Measurements from ENCODE around the gene DDX17. TPM values are rescaled to one million over a fixed set of nuclear protein-coding genes. Genes with fewer than 3 reads are reported as not detected.

Gene DDX17
- polyA plus RNA-seq, 1 donor from 2014 or later = 996 TPM

DNA sequence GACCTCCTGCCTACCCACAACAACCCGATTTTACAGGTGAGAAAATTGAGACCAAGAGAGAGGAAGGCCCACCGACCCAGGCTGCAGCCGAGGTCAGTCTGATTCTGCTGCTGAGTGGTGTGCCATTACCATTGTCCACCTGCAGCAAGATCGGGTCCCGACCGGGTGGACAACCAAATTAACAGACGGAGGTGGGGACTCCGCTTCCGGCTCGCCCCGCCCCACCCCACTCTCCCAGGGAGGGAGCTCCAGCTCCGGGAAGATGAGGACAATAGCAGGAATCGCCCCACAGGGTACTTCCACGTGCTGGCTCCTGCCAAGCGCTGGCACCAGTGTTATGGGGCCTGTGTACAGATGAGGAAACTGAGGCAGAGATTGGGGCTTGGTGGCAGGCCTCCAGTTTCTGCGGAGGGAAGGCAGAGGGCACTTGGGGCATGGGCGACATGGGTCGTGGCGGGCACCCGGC lies 38.6 kb downstream of the DDX17 start:
- H3K27ac ChIP-seq (ENCODE audit: low read length) = no peak overlapping the region
- H3K79me2 ChIP-seq (replicated peaks; ENCODE audit: insufficient read depth, low read length) = no peaks in the 10 kb centered on the region
- H3K9me3 ChIP-seq (ENCODE audit: low read length) = no peaks in the 10 kb centered on the region
- H3F3A ChIP-seq (ENCODE audit: insufficient read depth, low read length, poor library complexity, severe bottlenecking) = no peaks in the 10 kb centered on the region
- H3K9me2 ChIP-seq (ENCODE audit: insufficient read depth, low read length) = no peaks in the 10 kb centered on the region
- TF ChIP-seq POLR2AphosphoS5 (IDR thresholded peaks at IDR 0.05) (no peak), EZH2 (IDR thresholded peaks at IDR 0.05; ENCODE audit: borderline replicate concordance, insufficient read depth, low read length, poor library complexity, severe bottlenecking) (no peak), EP300 (conservative IDR thresholded peaks at IDR 0.05; ENCODE audit: poor library complexity, severe bottlenecking) (no peak), RAD21 (conservative IDR thresholded peaks at IDR 0.05) (no peak), MXI1 (conservative IDR thresholded peaks at IDR 0.05; ENCODE audit: poor library complexity, severe bottlenecking) (no peak), SMC3 (conservative IDR thresholded peaks at IDR 0.05; ENCODE audit: poor library complexity) (no peak)
- TF ChIP-seq, protein P1, sequence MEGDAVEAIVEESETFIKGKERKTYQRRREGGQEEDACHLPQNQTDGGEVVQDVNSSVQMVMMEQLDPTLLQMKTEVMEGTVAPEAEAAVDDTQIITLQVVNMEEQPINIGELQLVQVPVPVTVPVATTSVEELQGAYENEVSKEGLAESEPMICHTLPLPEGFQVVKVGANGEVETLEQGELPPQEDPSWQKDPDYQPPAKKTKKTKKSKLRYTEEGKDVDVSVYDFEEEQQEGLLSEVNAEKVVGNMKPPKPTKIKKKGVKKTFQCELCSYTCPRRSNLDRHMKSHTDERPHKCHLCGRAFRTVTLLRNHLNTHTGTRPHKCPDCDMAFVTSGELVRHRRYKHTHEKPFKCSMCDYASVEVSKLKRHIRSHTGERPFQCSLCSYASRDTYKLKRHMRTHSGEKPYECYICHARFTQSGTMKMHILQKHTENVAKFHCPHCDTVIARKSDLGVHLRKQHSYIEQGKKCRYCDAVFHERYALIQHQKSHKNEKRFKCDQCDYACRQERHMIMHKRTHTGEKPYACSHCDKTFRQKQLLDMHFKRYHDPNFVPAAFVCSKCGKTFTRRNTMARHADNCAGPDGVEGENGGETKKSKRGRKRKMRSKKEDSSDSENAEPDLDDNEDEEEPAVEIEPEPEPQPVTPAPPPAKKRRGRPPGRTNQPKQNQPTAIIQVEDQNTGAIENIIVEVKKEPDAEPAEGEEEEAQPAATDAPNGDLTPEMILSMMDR (IDR thresholded peaks at IDR 0.05; ENCODE audit: poor library complexity, severe bottlenecking) = no peak
- TF ChIP-seq, protein P2, sequence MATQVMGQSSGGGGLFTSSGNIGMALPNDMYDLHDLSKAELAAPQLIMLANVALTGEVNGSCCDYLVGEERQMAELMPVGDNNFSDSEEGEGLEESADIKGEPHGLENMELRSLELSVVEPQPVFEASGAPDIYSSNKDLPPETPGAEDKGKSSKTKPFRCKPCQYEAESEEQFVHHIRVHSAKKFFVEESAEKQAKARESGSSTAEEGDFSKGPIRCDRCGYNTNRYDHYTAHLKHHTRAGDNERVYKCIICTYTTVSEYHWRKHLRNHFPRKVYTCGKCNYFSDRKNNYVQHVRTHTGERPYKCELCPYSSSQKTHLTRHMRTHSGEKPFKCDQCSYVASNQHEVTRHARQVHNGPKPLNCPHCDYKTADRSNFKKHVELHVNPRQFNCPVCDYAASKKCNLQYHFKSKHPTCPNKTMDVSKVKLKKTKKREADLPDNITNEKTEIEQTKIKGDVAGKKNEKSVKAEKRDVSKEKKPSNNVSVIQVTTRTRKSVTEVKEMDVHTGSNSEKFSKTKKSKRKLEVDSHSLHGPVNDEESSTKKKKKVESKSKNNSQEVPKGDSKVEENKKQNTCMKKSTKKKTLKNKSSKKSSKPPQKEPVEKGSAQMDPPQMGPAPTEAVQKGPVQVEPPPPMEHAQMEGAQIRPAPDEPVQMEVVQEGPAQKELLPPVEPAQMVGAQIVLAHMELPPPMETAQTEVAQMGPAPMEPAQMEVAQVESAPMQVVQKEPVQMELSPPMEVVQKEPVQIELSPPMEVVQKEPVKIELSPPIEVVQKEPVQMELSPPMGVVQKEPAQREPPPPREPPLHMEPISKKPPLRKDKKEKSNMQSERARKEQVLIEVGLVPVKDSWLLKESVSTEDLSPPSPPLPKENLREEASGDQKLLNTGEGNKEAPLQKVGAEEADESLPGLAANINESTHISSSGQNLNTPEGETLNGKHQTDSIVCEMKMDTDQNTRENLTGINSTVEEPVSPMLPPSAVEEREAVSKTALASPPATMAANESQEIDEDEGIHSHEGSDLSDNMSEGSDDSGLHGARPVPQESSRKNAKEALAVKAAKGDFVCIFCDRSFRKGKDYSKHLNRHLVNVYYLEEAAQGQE (IDR thresholded peaks at IDR 0.05; ENCODE audit: borderline replicate concordance) = no peak
- H4K20me1 ChIP-seq (ENCODE audit: insufficient read depth) = no peaks in the 10 kb centered on the region
- no peak overlapping the region for H2AFZ ChIP-seq (ENCODE audit: low read depth, low read length)
- H3K4me3 ChIP-seq (ENCODE audit: low read length) = no peak overlapping the region
- H3K36me3 ChIP-seq (ENCODE audit: insufficient read depth, low read length) = no peaks in the 10 kb centered on the region
- H3K4me2 ChIP-seq (ENCODE audit: low read length) = no peak overlapping the region
- no peak overlapping the region for H3K9ac ChIP-seq (ENCODE audit: low read length)
- peaks cover 22% of the 10 kb centered on the region for H3K27me3 ChIP-seq (ENCODE audit: insufficient read depth, low read depth, low read length)

DNA sequence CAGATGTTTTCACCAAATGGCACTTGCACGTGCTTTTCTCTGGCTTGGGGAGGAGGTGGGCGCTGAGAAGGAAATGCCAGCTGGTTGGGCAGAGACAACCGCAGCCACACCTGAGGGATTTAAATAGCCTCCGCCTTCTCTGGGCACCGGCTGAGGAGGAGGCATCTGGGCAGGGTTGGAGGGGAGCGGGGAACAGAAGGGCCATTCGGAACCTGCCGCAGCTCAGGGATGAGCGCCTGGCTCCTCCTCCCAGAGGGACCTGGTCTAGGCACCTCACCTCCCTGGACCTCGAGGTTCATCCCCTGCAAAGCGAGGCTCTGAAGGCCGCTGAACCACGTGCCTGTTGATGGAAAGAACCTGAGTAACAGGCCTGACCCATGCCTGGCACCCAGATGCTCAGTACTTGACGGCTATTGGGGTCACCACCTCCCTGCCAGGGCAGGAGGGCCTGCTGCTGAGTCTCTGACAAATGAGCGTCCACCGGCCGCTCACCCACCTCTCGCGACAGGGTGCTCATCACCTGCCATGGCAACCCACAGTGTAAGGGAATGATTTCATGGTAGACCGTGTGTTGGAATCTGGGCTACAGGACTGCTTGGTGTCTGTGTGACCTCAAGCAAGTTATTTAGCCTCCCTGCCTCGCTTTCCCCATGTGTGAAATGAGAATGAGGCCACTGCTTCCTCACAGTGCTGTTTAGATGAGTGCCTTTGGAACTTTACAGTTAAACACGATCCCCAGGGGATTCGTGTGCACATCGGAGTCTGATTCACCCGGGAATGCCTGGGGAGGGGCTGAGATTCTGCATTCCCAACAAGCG lies 40.2 kb downstream of the DDX17 start:
- H4K20me1 ChIP-seq (ENCODE audit: insufficient read depth) = no peaks in the 10 kb centered on the region
- H3K36me3 ChIP-seq (ENCODE audit: insufficient read depth, low read length) = no peaks in the 10 kb centered on the region
- H3K79me2 ChIP-seq (replicated peaks; ENCODE audit: insufficient read depth, low read length) = no peaks in the 10 kb centered on the region
- TF ChIP-seq, protein P2 (IDR thresholded peaks at IDR 0.05; ENCODE audit: borderline replicate concordance) = no peak
- TF ChIP-seq RAD21 (conservative IDR thresholded peaks at IDR 0.05) = no peak
- TF ChIP-seq, protein P1 (IDR thresholded peaks at IDR 0.05; ENCODE audit: poor library complexity, severe bottlenecking) = no peak
- no peak for TF ChIP-seq MXI1 (conservative IDR thresholded peaks at IDR 0.05; ENCODE audit: poor library complexity, severe bottlenecking)
- TF ChIP-seq TAF1 (IDR thresholded peaks at IDR 0.05; ENCODE audit: low read depth) = no peak
- no peak for TF ChIP-seq SMC3 (conservative IDR thresholded peaks at IDR 0.05; ENCODE audit: poor library complexity)
- no peak for TF ChIP-seq EP300 (conservative IDR thresholded peaks at IDR 0.05; ENCODE audit: poor library complexity, severe bottlenecking)
- no peak for TF ChIP-seq POLR2AphosphoS5 (IDR thresholded peaks at IDR 0.05)
- TF ChIP-seq EZH2 (IDR thresholded peaks at IDR 0.05; ENCODE audit: borderline replicate concordance, insufficient read depth, low read length, poor library complexity, severe bottlenecking) = no peak
- H3K9me3 ChIP-seq (ENCODE audit: low read length) = no peaks in the 10 kb centered on the region
- H3K9me2 ChIP-seq (ENCODE audit: insufficient read depth, low read length) = no peaks in the 10 kb centered on the region
- H3K27ac ChIP-seq (ENCODE audit: low read length) = no peak overlapping the region
- no peak overlapping the region for H3K4me3 ChIP-seq (ENCODE audit: low read length)
- no peak overlapping the region for H2AFZ ChIP-seq (ENCODE audit: low read depth, low read length)
- no peaks in the 10 kb centered on the region for H3F3A ChIP-seq (ENCODE audit: insufficient read depth, low read length, poor library complexity, severe bottlenecking)
- H3K9ac ChIP-seq (ENCODE audit: low read length) = no peak overlapping the region
- peaks cover 22% of the 10 kb centered on the region for H3K27me3 ChIP-seq (ENCODE audit: insufficient read depth, low read depth, low read length)
- H3K4me2 ChIP-seq (ENCODE audit: low read length) = no peak overlapping the region

All from neural cell (in vitro differentiated cells).